GM23338 (cell line): ENCODE measurements around the gene ARAP1.

Source experiments
- CREB1 ChIP-seq: fragments of 250-450 bp; sonication (Bioruptor Pico); IDR thresholded peaks from 2 replicates; pipeline ENCODE4 v1.5.0; 2020; ENCODE audit warnings: low read depth, mild to moderate bottlenecking, moderate library complexity
- EZH2 ChIP-seq: fragments of 200-600 bp; sonication (generic); IDR thresholded peaks from one replicate; pipeline ENCODE4 v1.8.0; 2017; ENCODE audit warnings: antibody characterized with exemption, mild to moderate bottlenecking, low read depth; ENCODE audit not compliant: unreplicated experiment
- EZH2phosphoT487 ChIP-seq: fragments of 200-600 bp; sonication (generic); IDR thresholded peaks from one replicate; pipeline ENCODE4 v1.8.1; 2018; ENCODE audit warnings: antibody characterized with exemption; ENCODE audit not compliant: unreplicated experiment
- JUNB ChIP-seq: IDR thresholded peaks from one replicate; pipeline ENCODE4 v1.6.1; 2016; ENCODE audit warnings: antibody characterized with exemption; ENCODE audit not compliant: unreplicated experiment
- NANOG ChIP-seq: IDR thresholded peaks from 2 replicates; pipeline ENCODE4 v1.6.1; 2016; ENCODE audit warnings: antibody characterized with exemption, borderline replicate concordance
- POLR2AphosphoS5 ChIP-seq: IDR thresholded peaks from 2 replicates; pipeline ENCODE4 v1.6.1; 2016; ENCODE audit warnings: antibody characterized with exemption, low read depth
- STAT1 ChIP-seq: IDR thresholded peaks from one replicate; pipeline ENCODE4 v1.6.1; 2016; ENCODE audit warnings: antibody characterized with exemption; ENCODE audit not compliant: unreplicated experiment
- ZNF114 ChIP-seq: fragments of 250-450 bp; sonication (Bioruptor Pico); IDR thresholded peaks from 2 replicates; pipeline ENCODE4 v1.5.0; 2020; ENCODE audit warnings: mild to moderate bottlenecking, moderate library complexity
- ZNF331 ChIP-seq: fragments of 250-450 bp; sonication (Bioruptor Pico); IDR thresholded peaks from 2 replicates; pipeline ENCODE4 v1.5.0; 2020; ENCODE audit warnings: low read depth, mild to moderate bottlenecking, moderate library complexity
- TF ChIP-seq, protein P1 (sequence below), 2 experiments: fragments of 200-600 bp in 1 of 2; sonication (generic) in 1 of 2; conservative IDR thresholded peaks; 2 replicates each; pipeline versions ENCODE4 v1.5.1 to v1.6.1; 2016 to 2017; ENCODE audit warnings: antibody characterized with exemption in 2 of 2, low read depth in 2 of 2, mild to moderate bottlenecking in 2 of 2, moderate library complexity in 1 of 2
- TF ChIP-seq, protein P2 (sequence below): IDR thresholded peaks from one replicate; pipeline ENCODE4 v1.6.1; 2018; ENCODE audit warnings: antibody characterized with exemption; ENCODE audit not compliant: unreplicated experiment
- TF ChIP-seq, protein P3 (sequence below): IDR thresholded peaks from 2 replicates; pipeline ENCODE4 v1.6.1; 2016; ENCODE audit warnings: antibody characterized with exemption

DNA sequence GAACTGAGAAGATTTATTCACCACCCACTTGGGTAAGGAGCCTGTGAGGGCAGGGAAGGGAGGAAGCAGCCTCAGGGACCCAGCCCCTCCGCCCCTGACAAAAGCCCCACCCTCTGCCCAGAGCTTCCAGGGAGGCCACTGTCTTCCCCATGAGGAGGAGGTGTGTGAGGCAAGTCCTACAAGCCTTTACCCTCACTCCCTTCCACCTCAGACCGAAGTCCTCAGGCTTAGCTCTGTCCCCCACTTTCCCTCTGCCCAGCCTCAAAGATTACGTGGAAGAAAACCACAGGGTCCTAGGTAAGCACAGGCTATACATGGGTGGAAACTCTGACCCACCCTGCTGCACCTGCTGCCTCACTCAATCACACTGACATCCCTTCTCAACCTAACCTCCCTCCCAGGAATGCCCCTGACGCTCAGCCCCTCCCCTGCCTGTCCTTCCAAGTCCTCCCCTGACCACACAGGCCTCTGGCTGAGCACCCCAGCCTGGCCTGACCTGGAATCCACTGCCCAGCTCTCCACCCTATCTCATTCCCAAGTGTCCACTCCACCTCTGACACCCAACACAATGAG is 3.6 kb upstream of the ARAP1 start:
- TF ChIP-seq, protein P1, sequence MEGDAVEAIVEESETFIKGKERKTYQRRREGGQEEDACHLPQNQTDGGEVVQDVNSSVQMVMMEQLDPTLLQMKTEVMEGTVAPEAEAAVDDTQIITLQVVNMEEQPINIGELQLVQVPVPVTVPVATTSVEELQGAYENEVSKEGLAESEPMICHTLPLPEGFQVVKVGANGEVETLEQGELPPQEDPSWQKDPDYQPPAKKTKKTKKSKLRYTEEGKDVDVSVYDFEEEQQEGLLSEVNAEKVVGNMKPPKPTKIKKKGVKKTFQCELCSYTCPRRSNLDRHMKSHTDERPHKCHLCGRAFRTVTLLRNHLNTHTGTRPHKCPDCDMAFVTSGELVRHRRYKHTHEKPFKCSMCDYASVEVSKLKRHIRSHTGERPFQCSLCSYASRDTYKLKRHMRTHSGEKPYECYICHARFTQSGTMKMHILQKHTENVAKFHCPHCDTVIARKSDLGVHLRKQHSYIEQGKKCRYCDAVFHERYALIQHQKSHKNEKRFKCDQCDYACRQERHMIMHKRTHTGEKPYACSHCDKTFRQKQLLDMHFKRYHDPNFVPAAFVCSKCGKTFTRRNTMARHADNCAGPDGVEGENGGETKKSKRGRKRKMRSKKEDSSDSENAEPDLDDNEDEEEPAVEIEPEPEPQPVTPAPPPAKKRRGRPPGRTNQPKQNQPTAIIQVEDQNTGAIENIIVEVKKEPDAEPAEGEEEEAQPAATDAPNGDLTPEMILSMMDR (conservative IDR thresholded peaks at IDR 0.05; ENCODE audit: low read depth in 2 of 2) = no peak
- no peak for TF ChIP-seq CREB1 (CRISPR knock-in tag)
- TF ChIP-seq EZH2 = no peak
- TF ChIP-seq EZH2phosphoT487 = no peak
- no peak for TF ChIP-seq NANOG
- TF ChIP-seq POLR2AphosphoS5 = no peak
- TF ChIP-seq, protein P2, sequence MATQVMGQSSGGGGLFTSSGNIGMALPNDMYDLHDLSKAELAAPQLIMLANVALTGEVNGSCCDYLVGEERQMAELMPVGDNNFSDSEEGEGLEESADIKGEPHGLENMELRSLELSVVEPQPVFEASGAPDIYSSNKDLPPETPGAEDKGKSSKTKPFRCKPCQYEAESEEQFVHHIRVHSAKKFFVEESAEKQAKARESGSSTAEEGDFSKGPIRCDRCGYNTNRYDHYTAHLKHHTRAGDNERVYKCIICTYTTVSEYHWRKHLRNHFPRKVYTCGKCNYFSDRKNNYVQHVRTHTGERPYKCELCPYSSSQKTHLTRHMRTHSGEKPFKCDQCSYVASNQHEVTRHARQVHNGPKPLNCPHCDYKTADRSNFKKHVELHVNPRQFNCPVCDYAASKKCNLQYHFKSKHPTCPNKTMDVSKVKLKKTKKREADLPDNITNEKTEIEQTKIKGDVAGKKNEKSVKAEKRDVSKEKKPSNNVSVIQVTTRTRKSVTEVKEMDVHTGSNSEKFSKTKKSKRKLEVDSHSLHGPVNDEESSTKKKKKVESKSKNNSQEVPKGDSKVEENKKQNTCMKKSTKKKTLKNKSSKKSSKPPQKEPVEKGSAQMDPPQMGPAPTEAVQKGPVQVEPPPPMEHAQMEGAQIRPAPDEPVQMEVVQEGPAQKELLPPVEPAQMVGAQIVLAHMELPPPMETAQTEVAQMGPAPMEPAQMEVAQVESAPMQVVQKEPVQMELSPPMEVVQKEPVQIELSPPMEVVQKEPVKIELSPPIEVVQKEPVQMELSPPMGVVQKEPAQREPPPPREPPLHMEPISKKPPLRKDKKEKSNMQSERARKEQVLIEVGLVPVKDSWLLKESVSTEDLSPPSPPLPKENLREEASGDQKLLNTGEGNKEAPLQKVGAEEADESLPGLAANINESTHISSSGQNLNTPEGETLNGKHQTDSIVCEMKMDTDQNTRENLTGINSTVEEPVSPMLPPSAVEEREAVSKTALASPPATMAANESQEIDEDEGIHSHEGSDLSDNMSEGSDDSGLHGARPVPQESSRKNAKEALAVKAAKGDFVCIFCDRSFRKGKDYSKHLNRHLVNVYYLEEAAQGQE = no peak
- no peak for TF ChIP-seq ZNF114 (CRISPR knock-in tag)
- TF ChIP-seq, protein P3, sequence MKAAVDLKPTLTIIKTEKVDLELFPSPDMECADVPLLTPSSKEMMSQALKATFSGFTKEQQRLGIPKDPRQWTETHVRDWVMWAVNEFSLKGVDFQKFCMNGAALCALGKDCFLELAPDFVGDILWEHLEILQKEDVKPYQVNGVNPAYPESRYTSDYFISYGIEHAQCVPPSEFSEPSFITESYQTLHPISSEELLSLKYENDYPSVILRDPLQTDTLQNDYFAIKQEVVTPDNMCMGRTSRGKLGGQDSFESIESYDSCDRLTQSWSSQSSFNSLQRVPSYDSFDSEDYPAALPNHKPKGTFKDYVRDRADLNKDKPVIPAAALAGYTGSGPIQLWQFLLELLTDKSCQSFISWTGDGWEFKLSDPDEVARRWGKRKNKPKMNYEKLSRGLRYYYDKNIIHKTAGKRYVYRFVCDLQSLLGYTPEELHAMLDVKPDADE = no peak
- TF ChIP-seq JUNB = no peak
- no peak for TF ChIP-seq STAT1
- no peak for TF ChIP-seq ZNF331 (CRISPR knock-in tag)
